Body of pancreas (tissue), 4 donors: Measurements from ENCODE around the gene CYP46A1. TPM values are rescaled to one million over a fixed set of nuclear protein-coding genes. Genes with fewer than 3 reads are reported as not detected.

Source experiments
- ATAC-seq: fragments of 150-250 bp; one replicate; pipeline ENCODE4 v1.9.1; 2016
- DNase-seq, 4 donors: peaks; one replicate each; pipeline ENCODE4 v3.0.0-alpha.2; 2019
- H3K27ac ChIP-seq, 4 donors: fragments of 200-600 bp; sonication (generic); 1 replicate in 3 of 4; 2 replicates in 1 of 4; pipeline versions ENCODE4 v1.5.1 to v1.6.1; 2016 to 2019; ENCODE audit warnings: mild to moderate bottlenecking in 1 of 4, mixed read lengths in 1 of 4, moderate library complexity in 1 of 4
- H3K27me3 ChIP-seq, 2 donors: fragments of 200-600 bp; sonication (generic); one replicate each; pipeline ENCODE4 v1.6.0; 2016; ENCODE audit warnings: mild to moderate bottlenecking in 1 of 2
- H3K36me3 ChIP-seq, 2 donors: fragments of 200-600 bp; sonication (generic); replicated peaks in 1 of 2; 2 replicates each; pipeline ENCODE4 v1.5.1; 2016; ENCODE audit warnings: low read depth in 2 of 2; ENCODE audit not compliant: insufficient read depth in 1 of 2
- H3K4me1 ChIP-seq: fragments of 200-600 bp; sonication (generic); one replicate; pipeline ENCODE4 v1.6.0; 2016
- H3K4me3 ChIP-seq, 2 donors: fragments of 200-600 bp; sonication (generic); 1 replicate in 1 of 2; 2 replicates in 1 of 2; pipeline ENCODE4 v1.5.1; 2016 to 2019
- H3K9me3 ChIP-seq, 3 donors: fragments of 200-600 bp; sonication (generic); 1 replicate in 2 of 3; 2 replicates in 1 of 3; pipeline ENCODE4 v1.5.1; 2016
- CTCF ChIP-seq, 7 experiments: fragments of 450-650 bp in 4 of 7; fragments of 200-600 bp in 3 of 7; sonication (generic) in 3 of 7; IDR thresholded peaks; one replicate each; pipeline ENCODE4 v1.5.1; 2016 to 2019; ENCODE audit warnings: antibody characterized with exemption in 7 of 7
- POLR2A ChIP-seq, 3 donors: fragments of 450-650 bp; IDR thresholded peaks; one replicate each; pipeline ENCODE4 v1.6.1; 2016; ENCODE audit warnings: antibody characterized with exemption in 3 of 3, mild to moderate bottlenecking in 2 of 3
- WGBS, 2 donors: methylation state at CpG; one replicate each; pipeline ENCODE4 v1.1.5; 2017; 5-methylcytosine and 5-hydroxymethylcytosine counted together
- intact Hi-C: fragments of 100-400 bp; cut with DNase I; formaldehyde crosslinking; loops from one replicate; pipeline ENCODE4 v1.15.1; 2023
- total RNA-seq, 2 donors: library from RNA; depleted of rRNA; stranded (reverse); fragments of >200 nt; gene quantifications; one replicate each; pipeline ENCODE4 v1.1.0, GENCODE V29; 2016

The CYP46A1 gene
- total RNA-seq, 2 donors from 2014 or later, result 1.3 to 4.9 TPM

DNA sequence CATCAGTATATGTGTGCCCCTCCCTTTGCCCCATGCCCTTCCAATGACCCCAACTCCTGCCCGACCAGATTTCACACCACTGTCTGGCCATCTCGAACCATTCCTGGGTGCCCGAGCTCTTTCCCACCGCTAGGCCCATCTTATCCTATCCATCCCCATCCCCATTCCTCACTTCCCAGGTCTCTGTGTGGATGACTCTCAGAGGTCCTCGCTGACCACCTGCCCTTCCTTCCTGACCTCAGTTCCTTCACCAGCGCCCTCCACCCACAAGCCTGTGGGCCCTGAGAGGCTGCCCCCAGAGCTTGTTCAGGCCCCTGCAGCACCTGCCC is 49.1 kb downstream of the CYP46A1 start:
- no peak overlapping the region for H3K4me3 ChIP-seq
- H3K9me3 ChIP-seq, result no peaks in the 10 kb centered on the region
- intact Hi-C loops, result no loop called here
- ATAC-seq (no peak), DNase-seq (peak in 1 of 4 donors; percentile 1)
- H3K27ac ChIP-seq, result peak overlapping the region in 1 of 4 donors; percentile 45
- no peaks in the 10 kb centered on the region for H3K36me3 ChIP-seq
- 70 to 80% methylated on average over 6 of the region's 6 CpGs for WGBS, 2 donors
- no peaks in the 10 kb centered on the region for H3K27me3 ChIP-seq
- no peak for TF ChIP-seq POLR2A (IDR thresholded peaks at IDR 0.05)
- TF ChIP-seq CTCF (IDR thresholded peaks at IDR 0.05), result no peak
- peaks cover 57% of the 10 kb centered on the region for H3K4me1 ChIP-seq

- peak; percentile 1 to 22 (median 16) for DNase-seq
Measured at GRCh38 chr14:99733540-99734405, 49.7 kb downstream of the CYP46A1 start.

GRCh38 chr14:99734406-99735051 is 50.4 kb downstream of the CYP46A1 start:
- Histone ChIP-seq H3K4me3 (no peak overlapping the region), H3K4me1 (peaks cover 64% of the 10 kb centered on the region), H3K27ac (peak overlapping the region in 1 of 4 donors; percentile 21), H3K36me3 (no peaks in the 10 kb centered on the region), H3K27me3 (no peaks in the 10 kb centered on the region), H3K9me3 (no peaks in the 10 kb centered on the region)
- 39 to 83% methylated on average over 2 to 18 of the region's 18 CpGs for WGBS, 2 donors
- intact Hi-C loops, result no loop called here
- ATAC-seq (no peak), DNase-seq (peak; percentile 38 to 71 (median 56))
- TF ChIP-seq POLR2A (IDR thresholded peaks at IDR 0.05) (no peak), CTCF (IDR thresholded peaks at IDR 0.05) (no peak)

More at GRCh38 chr14:99733540-99734405, 49.7 kb downstream of the CYP46A1 start:
- H3K9me3 ChIP-seq, result no peaks in the 10 kb centered on the region
- no peak for ATAC-seq
- WGBS, 2 donors, result 82 to 88% methylated on average over 13 to 26 of the region's 26 CpGs
- peaks cover 63% of the 10 kb centered on the region for H3K4me1 ChIP-seq
- no peak overlapping the region for H3K4me3 ChIP-seq
- H3K36me3 ChIP-seq, result no peaks in the 10 kb centered on the region
- TF ChIP-seq POLR2A (IDR thresholded peaks at IDR 0.05) (no peak), CTCF (IDR thresholded peaks at IDR 0.05) (no peak)
- intact Hi-C loops, result no loop called here
- H3K27me3 ChIP-seq, result no peaks in the 10 kb centered on the region
- H3K27ac ChIP-seq, result no peak overlapping the region

DNA sequence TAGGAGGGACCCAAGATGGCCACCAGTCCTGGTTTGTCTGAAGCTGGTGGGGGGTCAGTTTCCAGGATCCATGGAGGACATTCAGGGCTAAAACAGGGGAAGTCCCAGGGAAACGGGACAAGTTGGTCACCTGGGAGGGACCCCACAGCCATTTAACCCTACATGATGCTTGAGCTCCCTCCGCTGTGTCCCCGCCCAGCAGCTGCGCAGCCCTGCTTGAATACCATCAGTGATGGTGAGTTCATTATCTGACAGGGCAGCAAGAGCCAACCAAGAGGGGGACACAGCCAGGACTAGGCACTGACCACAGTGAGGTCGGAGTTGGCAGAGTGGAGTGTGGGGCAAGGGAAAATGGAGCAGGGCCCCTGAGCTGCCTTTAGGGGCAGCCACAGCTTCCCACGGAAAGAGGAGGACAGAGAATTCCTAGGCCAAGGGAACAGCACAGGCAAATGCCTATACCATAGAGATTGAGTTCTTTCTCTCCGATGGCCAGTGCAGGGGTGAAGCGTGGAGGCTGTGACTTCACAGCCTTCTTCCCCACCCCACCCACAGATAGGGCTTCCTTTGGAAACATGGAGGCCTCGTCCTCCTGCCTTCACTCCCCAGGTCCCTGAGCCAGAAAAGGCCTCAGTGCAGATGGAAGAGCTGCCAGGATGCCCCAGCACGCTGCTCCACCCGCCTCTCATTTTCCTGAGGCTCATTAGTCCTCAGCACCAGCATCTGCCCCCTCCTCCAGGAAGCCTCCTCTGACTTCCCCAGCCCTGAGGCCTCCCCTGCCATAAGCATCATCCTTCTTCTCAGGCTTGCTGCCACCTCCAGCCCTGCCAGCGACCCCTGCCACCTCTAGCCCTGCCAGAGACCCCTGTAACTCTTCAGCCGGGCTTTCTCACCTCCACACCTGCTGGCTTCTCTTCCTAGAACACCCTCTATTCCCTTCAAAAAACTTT is 51.4 kb downstream of the CYP46A1 start:
- peaks cover 55% of the 10 kb centered on the region for H3K4me1 ChIP-seq
- intact Hi-C loops, result no loop called here
- no peak overlapping the region for H3K27ac ChIP-seq
- H3K36me3 ChIP-seq, result no peaks in the 10 kb centered on the region
- H3K27me3 ChIP-seq, result no peaks in the 10 kb centered on the region
- no peak overlapping the region for H3K4me3 ChIP-seq
- TF ChIP-seq POLR2A (IDR thresholded peaks at IDR 0.05) (no peak), CTCF (IDR thresholded peaks at IDR 0.05) (no peak)
- DNase-seq (peak in 2 of 4 donors; percentile 3), ATAC-seq (no peak)
- no peaks in the 10 kb centered on the region for H3K9me3 ChIP-seq
- 81 to 87% methylated on average over 13 of the region's 13 CpGs for WGBS, 2 donors
